ENCODE results near the gene NTM. TPM values are rescaled to one million over a fixed set of nuclear protein-coding genes. Genes with fewer than 3 reads are reported as not detected.

The NTM gene
- total RNA-seq, 4 donors from 2014 or later, result 1.4 to 2.8 (median 1.7) TPM

- H3K9me3 ChIP-seq, result no peaks in the 10 kb centered on the region
- no peaks in the 10 kb centered on the region for H3K4me1 ChIP-seq
- no peak for DNase-seq
- H3K27me3 ChIP-seq, result no peaks in the 10 kb centered on the region
- no peak for TF ChIP-seq POLR2A (IDR thresholded peaks at IDR 0.05)
- TF ChIP-seq, protein P1, sequence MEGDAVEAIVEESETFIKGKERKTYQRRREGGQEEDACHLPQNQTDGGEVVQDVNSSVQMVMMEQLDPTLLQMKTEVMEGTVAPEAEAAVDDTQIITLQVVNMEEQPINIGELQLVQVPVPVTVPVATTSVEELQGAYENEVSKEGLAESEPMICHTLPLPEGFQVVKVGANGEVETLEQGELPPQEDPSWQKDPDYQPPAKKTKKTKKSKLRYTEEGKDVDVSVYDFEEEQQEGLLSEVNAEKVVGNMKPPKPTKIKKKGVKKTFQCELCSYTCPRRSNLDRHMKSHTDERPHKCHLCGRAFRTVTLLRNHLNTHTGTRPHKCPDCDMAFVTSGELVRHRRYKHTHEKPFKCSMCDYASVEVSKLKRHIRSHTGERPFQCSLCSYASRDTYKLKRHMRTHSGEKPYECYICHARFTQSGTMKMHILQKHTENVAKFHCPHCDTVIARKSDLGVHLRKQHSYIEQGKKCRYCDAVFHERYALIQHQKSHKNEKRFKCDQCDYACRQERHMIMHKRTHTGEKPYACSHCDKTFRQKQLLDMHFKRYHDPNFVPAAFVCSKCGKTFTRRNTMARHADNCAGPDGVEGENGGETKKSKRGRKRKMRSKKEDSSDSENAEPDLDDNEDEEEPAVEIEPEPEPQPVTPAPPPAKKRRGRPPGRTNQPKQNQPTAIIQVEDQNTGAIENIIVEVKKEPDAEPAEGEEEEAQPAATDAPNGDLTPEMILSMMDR (IDR thresholded peaks at IDR 0.05), result no peak
- no peak overlapping the region for H3K27ac ChIP-seq
- H3K36me3 ChIP-seq, result no peaks in the 10 kb centered on the region
- no peak overlapping the region for H3K4me3 ChIP-seq
Measured at GRCh38 chr11:132336781-132337535, 966.5 kb downstream of the NTM start.

DNA sequence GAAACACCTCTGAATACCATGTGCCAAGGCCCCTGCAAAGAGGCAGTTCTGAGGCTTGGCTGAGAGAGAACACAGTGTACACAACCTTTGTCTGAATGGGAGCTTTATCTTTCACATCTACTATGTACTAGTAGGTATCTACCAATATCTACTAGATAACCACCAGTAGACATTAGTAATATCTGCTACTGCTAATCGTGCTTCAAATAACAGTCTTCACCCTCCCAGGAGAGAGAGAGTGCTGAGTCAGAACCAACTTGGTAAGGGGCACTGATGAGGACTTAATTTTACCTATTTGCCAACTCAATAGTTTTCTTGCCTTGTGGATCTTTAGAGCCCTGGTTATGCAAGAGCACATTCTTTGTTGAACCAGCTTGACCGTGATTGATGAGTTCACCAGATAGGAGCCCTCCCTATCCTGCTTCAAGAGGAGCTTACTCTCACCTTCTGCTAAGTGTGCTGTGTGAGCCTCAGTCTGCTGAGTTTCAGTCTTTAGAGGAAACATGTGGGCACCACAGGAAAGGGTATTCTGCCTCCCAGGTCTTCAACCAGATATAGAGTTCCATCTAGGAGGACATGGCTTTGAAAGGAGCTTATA lies 967.5 kb downstream of the NTM start:
- Histone ChIP-seq H3K27me3 (no peaks in the 10 kb centered on the region), H3K36me3 (no peaks in the 10 kb centered on the region), H3K4me1 (no peaks in the 10 kb centered on the region), H3K27ac (no peak overlapping the region), H3K4me3 (no peak overlapping the region), H3K9me3 (no peaks in the 10 kb centered on the region)
- no peak for TF ChIP-seq POLR2A (IDR thresholded peaks at IDR 0.05)
- TF ChIP-seq, protein P1 (IDR thresholded peaks at IDR 0.05), result no peak
- DNase-seq, result no peak

- Histone ChIP-seq H3K4me3 (no peak overlapping the region), H3K27ac (no peak overlapping the region), H3K27me3 (no peaks in the 10 kb centered on the region), H3K9me3 (no peaks in the 10 kb centered on the region), H3K36me3 (no peaks in the 10 kb centered on the region), H3K4me1 (no peaks in the 10 kb centered on the region)
- no peak for DNase-seq
- TF ChIP-seq, protein P1 (IDR thresholded peaks at IDR 0.05), result no peak
- TF ChIP-seq POLR2A (IDR thresholded peaks at IDR 0.05), result no peak
Measured at GRCh38 chr11:132342408-132342807, 972.0 kb downstream of the NTM start.

DNA sequence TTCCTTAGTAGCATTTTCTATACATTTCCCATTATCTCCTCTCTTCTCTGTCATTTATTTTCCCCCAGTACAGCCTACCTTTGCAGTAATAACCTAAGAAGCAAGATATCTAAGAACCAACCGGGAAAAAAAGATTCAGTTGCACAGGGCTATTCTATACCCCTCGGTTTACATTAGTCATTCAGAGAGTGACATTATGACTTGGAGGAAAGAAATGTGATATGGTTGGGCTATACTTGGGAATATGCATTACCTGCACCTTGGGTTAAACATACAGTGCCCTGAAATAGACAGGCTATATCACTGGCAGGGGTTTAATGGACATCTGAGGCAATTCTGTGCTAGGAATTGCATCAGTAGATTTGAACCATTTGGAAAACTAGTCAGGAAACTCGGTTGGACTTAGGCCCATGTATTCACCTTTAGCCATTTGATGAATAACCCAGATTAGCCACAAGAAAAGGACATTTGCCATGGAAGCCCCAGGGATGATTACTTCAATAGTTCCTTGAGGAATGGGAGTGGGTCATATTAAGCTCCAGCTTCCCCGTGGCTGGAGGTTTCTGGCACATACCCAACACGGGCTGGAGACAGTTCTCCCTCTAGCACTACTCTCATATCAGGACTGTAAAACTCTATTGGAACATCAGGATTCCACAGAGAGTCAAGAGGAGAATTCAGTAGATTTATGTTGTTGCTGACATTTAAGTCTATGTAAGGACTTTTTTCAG lies 973.2 kb downstream of the NTM start:
- no peak for DNase-seq
- no peak for TF ChIP-seq POLR2A (IDR thresholded peaks at IDR 0.05)
- TF ChIP-seq, protein P1 (IDR thresholded peaks at IDR 0.05), result no peak
- H3K27ac ChIP-seq, result no peak overlapping the region
- H3K4me1 ChIP-seq, result no peaks in the 10 kb centered on the region
- H3K36me3 ChIP-seq, result no peaks in the 10 kb centered on the region
- no peaks in the 10 kb centered on the region for H3K27me3 ChIP-seq
- no peak overlapping the region for H3K4me3 ChIP-seq
- H3K9me3 ChIP-seq, result no peaks in the 10 kb centered on the region

- TF ChIP-seq, protein P1 (IDR thresholded peaks at IDR 0.05), result no peak
- TF ChIP-seq POLR2A (IDR thresholded peaks at IDR 0.05), result no peak
- no peak overlapping the region for H3K4me3 ChIP-seq
- no peaks in the 10 kb centered on the region for H3K4me1 ChIP-seq
- no peaks in the 10 kb centered on the region for H3K36me3 ChIP-seq
- no peaks in the 10 kb centered on the region for H3K27me3 ChIP-seq
- H3K9me3 ChIP-seq, result no peaks in the 10 kb centered on the region
- no peak overlapping the region for H3K27ac ChIP-seq
- DNase-seq, result no peak
Measured at GRCh38 chr11:132346558-132347148, 976.2 kb downstream of the NTM start.

Data from Peyer's patch (tissue), 4 donors.